Activated naive CD8-positive, alpha-beta T cell treated with anti-CD3 and anti-CD28 coated beads for 36 hours (primary cell): ENCODE results near the gene ZNF248. TPM values are rescaled to one million over a fixed set of nuclear protein-coding genes. Genes with fewer than 3 reads are reported as not detected.
A peak's percentile ranks its signal among the peaks of the same experiment; 100 is the strongest.

Experiments
- DNase-seq: peaks from one replicate; pipeline ENCODE4 v3.0.0; 2021
- H3K27ac Mint-ChIP-seq: one replicate; pipeline ENCODE4 v1.8.0; 2022; ENCODE audit warnings: mild to moderate bottlenecking, moderate library complexity, mixed read lengths
- H3K27me3 Mint-ChIP-seq: one replicate; pipeline ENCODE4 v1.8.0; 2022; ENCODE audit warnings: mild to moderate bottlenecking, mixed read lengths
- H3K36me3 Mint-ChIP-seq: one replicate; pipeline ENCODE4 v1.8.0; 2021; ENCODE audit warnings: mild to moderate bottlenecking, mixed read lengths
- H3K4me1 Mint-ChIP-seq: one replicate; pipeline ENCODE4 v1.8.0; 2021; ENCODE audit warnings: mixed read lengths
- H3K4me3 Mint-ChIP-seq: one replicate; pipeline ENCODE4 v1.8.0; 2022; ENCODE audit warnings: mild to moderate bottlenecking, moderate library complexity, mixed read lengths
- H3K9me3 Mint-ChIP-seq: one replicate; pipeline ENCODE4 v1.8.0; 2022; ENCODE audit warnings: mixed read lengths
- total RNA-seq, 2 experiments: library from RNA; stranded (reverse); gene quantifications; one replicate each; pipeline ENCODE4 v1.2.3, GENCODE V29; 2021

Gene ZNF248
- total RNA-seq, 2 experiments from 2014 or later = 5.4 to 5.5 TPM

DNA sequence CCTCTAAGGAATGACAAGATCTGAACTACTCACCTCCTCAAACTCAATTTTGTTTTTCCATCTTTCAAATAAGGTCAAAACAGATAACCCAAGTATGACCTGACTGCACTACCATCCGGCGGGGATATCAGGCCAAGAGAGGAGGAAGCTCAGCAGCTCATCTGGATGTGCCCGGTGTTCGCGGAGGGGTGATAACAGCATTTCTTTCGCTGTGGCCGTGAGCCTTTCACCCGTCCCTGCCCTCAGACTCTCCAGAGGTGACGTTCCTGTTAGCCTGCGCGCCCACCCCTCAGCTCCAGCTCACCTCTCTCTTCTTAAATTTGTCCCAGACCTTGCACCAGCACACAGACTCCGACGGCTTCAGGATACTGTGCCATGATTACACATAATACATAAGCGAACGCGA, 526 bp downstream of the ZNF248 start:
- H3K27ac Mint-ChIP-seq = peak overlapping the region; percentile 82
- H3K9me3 Mint-ChIP-seq = peaks cover 1% of the 10 kb centered on the region
- DNase-seq = peak; percentile 12
- peak overlapping the region; percentile 88 for H3K4me3 Mint-ChIP-seq
- no peaks in the 10 kb centered on the region for H3K27me3 Mint-ChIP-seq
- peaks cover 24% of the 10 kb centered on the region for H3K4me1 Mint-ChIP-seq
- H3K36me3 Mint-ChIP-seq = peaks cover 27% of the 10 kb centered on the region

- no peaks in the 10 kb centered on the region for H3K27me3 Mint-ChIP-seq
- H3K36me3 Mint-ChIP-seq = peaks cover 32% of the 10 kb centered on the region
- H3K4me1 Mint-ChIP-seq = peaks cover 24% of the 10 kb centered on the region
- H3K4me3 Mint-ChIP-seq = no peak overlapping the region
- DNase-seq = no peak
- peaks cover 1% of the 10 kb centered on the region for H3K9me3 Mint-ChIP-seq
- no peak overlapping the region for H3K27ac Mint-ChIP-seq
Observed at GRCh38 chr10:37855636-37856035, 1.8 kb downstream of the ZNF248 start.

GRCh38 chr10:37854626-37855025, 2.8 kb downstream of the ZNF248 start:
- Mint-ChIP-seq H3K4me3 (no peak overlapping the region), H3K27ac (no peak overlapping the region), H3K9me3 (peaks cover 1% of the 10 kb centered on the region), H3K36me3 (peaks cover 30% of the 10 kb centered on the region), H3K27me3 (no peaks in the 10 kb centered on the region), H3K4me1 (peaks cover 24% of the 10 kb centered on the region)
- no peak for DNase-seq

DNA sequence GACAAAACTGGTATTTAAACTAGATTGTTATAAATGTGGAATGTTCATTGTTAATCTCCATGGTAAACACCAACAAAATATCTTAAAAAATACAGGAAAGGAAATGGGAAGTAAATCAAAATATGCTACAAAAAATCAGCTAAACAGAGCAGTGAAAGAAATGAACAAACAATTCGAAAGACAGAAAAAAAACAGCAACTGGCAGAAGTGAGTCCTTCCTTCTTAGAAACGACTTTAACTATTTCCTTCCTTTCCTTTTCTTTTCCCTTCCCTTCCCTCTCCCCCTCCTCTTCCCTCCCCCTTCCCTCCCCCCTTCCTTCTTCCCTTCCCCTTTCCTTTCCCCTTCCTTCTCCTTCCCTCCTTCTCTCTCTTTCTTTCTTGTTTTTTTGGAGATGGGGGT, 12.8 kb downstream of the ZNF248 start:
- peaks cover 74% of the 10 kb centered on the region for H3K36me3 Mint-ChIP-seq
- H3K4me1 Mint-ChIP-seq = peaks cover 7% of the 10 kb centered on the region
- peak overlapping the region; percentile 36 for H3K27ac Mint-ChIP-seq
- peaks cover 17% of the 10 kb centered on the region for H3K9me3 Mint-ChIP-seq
- DNase-seq = no peak
- H3K27me3 Mint-ChIP-seq = no peaks in the 10 kb centered on the region
- H3K4me3 Mint-ChIP-seq = no peak overlapping the region

GRCh38 chr10:37839243-37839642, 18.2 kb downstream of the ZNF248 start:
- Mint-ChIP-seq H3K9me3 (peaks cover 44% of the 10 kb centered on the region), H3K36me3 (peaks cover 92% of the 10 kb centered on the region), H3K4me1 (peaks cover 6% of the 10 kb centered on the region), H3K27me3 (no peaks in the 10 kb centered on the region), H3K27ac (no peak overlapping the region), H3K4me3 (no peak overlapping the region)
- DNase-seq = no peak

- no peak overlapping the region for H3K4me3 Mint-ChIP-seq
- no peaks in the 10 kb centered on the region for H3K27me3 Mint-ChIP-seq
- DNase-seq = no peak
- H3K36me3 Mint-ChIP-seq = peaks cover 98% of the 10 kb centered on the region
- H3K27ac Mint-ChIP-seq = no peak overlapping the region
- H3K4me1 Mint-ChIP-seq = no peaks in the 10 kb centered on the region
- H3K9me3 Mint-ChIP-seq = peaks cover 74% of the 10 kb centered on the region
Observed at GRCh38 chr10:37831495-37832333, 25.7 kb downstream of the ZNF248 start.

- peaks cover 70% of the 10 kb centered on the region for H3K36me3 Mint-ChIP-seq
Observed at GRCh38 chr10:37826806-37827205, 30.6 kb downstream of the ZNF248 start.

GRCh38 chr10:37821237-37821636, 36.2 kb downstream of the ZNF248 start:
- Mint-ChIP-seq H3K27ac (no peak overlapping the region), H3K4me3 (no peak overlapping the region), H3K27me3 (no peaks in the 10 kb centered on the region), H3K36me3 (peaks cover 30% of the 10 kb centered on the region), H3K9me3 (peaks cover 43% of the 10 kb centered on the region), H3K4me1 (no peaks in the 10 kb centered on the region)
- DNase-seq = no peak

More at GRCh38 chr10:37826806-37827205, 30.6 kb downstream of the ZNF248 start:
- Mint-ChIP-seq H3K27ac (no peak overlapping the region), H3K4me1 (no peaks in the 10 kb centered on the region), H3K9me3 (peaks cover 47% of the 10 kb centered on the region), H3K4me3 (no peak overlapping the region), H3K27me3 (no peaks in the 10 kb centered on the region)
- DNase-seq = no peak

DNA sequence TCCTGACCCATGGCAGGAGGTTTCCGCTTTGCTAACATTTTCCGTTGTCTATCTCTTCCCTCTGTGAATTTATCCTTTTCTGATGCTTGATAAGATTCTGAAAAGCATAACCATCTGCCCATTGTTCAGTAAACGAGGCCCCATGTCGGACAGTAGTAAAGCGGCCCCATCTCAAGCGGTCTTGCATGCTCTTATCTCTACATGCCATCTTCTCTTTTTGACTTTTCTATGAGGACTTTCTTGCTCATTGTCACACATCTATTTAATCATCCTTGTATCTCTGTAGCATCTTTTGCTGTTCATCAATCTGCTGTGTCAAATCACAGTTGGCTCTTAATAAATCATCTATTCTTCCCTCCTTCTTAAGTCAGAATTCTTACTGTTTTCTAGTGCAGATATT, 37.6 kb downstream of the ZNF248 start:
- Mint-ChIP-seq H3K4me3 (no peak overlapping the region), H3K27ac (no peak overlapping the region), H3K4me1 (no peaks in the 10 kb centered on the region), H3K36me3 (peaks cover 24% of the 10 kb centered on the region), H3K27me3 (no peaks in the 10 kb centered on the region), H3K9me3 (peaks cover 46% of the 10 kb centered on the region)
- DNase-seq = no peak

DNA sequence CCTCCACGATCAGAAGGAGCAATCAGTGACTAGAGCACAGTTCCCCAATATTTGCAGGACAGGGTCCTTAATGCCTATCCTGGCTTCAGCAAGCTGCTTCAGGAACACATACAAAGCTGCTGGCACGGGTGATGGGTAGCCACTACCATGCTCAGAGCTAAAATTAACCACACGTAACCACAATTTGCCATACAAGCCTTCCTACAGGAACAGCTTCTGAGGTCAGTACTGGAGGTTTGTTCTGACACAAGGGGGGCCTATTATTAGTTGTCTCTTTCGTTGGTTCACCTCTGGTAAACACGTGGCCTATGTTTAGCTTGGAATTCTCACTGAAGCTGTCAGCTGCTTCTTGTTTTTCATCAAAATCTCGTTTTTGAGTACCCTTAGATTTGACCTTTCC, 41.1 kb downstream of the ZNF248 start:
- peaks cover 56% of the 10 kb centered on the region for H3K9me3 Mint-ChIP-seq
- peaks cover 27% of the 10 kb centered on the region for H3K36me3 Mint-ChIP-seq
- no peaks in the 10 kb centered on the region for H3K27me3 Mint-ChIP-seq
- H3K4me1 Mint-ChIP-seq = no peaks in the 10 kb centered on the region
- no peak for DNase-seq
- no peak overlapping the region for H3K27ac Mint-ChIP-seq
- H3K4me3 Mint-ChIP-seq = no peak overlapping the region

DNA sequence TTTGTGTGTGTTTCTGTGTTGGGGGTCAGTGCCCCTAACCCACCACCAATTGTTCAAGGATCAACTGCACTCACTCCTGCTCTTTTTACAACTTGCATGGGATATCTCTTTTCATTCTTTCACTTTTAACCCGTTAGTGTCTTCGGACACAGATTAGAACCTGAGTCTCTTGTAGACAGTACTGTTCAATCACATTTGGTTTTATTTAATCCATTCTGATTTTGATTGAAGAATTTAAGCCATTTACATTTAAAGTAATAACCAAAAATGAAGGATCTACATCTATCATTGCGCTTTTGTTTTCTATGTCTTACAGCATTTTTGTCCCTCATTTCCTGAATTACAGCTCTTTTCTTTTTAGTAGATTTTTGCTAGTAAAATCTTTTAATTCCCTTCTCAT, 43.6 kb downstream of the ZNF248 start:
- DNase-seq = no peak
- Mint-ChIP-seq H3K9me3 (peaks cover 45% of the 10 kb centered on the region), H3K27me3 (no peaks in the 10 kb centered on the region), H3K4me3 (no peak overlapping the region), H3K27ac (no peak overlapping the region), H3K4me1 (no peaks in the 10 kb centered on the region), H3K36me3 (peaks cover 23% of the 10 kb centered on the region)

- H3K4me1 Mint-ChIP-seq = no peaks in the 10 kb centered on the region
- no peak overlapping the region for H3K27ac Mint-ChIP-seq
- H3K36me3 Mint-ChIP-seq = peaks cover 21% of the 10 kb centered on the region
- DNase-seq = no peak
- no peak overlapping the region for H3K4me3 Mint-ChIP-seq
- H3K9me3 Mint-ChIP-seq = peaks cover 41% of the 10 kb centered on the region
- no peaks in the 10 kb centered on the region for H3K27me3 Mint-ChIP-seq
Observed at GRCh38 chr10:37812290-37812689, 45.1 kb downstream of the ZNF248 start.

DNA sequence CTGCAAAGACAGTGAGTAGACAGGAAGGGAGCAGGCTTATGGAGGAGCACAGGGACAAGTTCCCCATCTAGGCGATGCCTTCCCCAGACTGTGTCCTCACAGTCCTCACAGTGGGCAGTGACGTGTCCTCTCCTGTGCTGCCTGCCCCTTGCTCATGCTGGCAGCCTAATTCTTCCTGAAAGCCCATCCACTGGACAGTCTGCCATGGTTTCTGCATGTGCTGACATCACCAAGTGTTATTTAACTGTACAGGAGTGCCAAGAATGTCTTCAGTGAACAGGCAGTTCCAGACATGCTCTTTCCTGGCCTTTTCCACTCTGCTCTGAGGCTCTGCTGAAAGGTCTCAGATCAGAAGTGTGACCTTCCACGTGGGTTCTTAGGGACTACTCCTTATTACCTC, 54.1 kb downstream of the ZNF248 start:
- H3K4me3 Mint-ChIP-seq = no peak overlapping the region
- no peaks in the 10 kb centered on the region for H3K27me3 Mint-ChIP-seq
- H3K27ac Mint-ChIP-seq = no peak overlapping the region
- peaks cover 26% of the 10 kb centered on the region for H3K36me3 Mint-ChIP-seq
- H3K4me1 Mint-ChIP-seq = no peaks in the 10 kb centered on the region
- H3K9me3 Mint-ChIP-seq = peaks cover 8% of the 10 kb centered on the region
- no peak for DNase-seq

DNA sequence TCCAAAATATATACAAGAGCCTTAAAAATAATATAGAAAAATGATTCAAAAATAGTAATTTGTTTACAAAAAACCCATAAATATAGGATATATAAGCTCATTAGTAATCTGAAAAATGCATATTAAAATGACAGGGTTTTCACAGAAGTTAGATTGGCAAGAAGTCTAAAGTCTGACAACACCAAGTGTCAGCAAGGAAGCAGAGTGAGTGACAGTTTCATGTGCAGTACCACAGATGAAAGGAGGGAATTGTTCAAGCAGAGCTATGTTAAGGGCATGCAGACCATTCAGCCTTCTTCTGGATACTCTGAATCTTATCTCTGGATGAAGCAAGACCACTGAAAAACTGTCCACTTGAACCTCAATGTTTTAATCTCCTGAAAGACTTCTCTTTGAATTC, 55.9 kb downstream of the ZNF248 start:
- Mint-ChIP-seq H3K27me3 (no peaks in the 10 kb centered on the region), H3K36me3 (peaks cover 37% of the 10 kb centered on the region), H3K9me3 (peaks cover 6% of the 10 kb centered on the region), H3K4me3 (no peak overlapping the region), H3K27ac (no peak overlapping the region), H3K4me1 (no peaks in the 10 kb centered on the region)
- no peak for DNase-seq

- Mint-ChIP-seq H3K4me3 (no peak overlapping the region), H3K9me3 (peaks cover 24% of the 10 kb centered on the region), H3K36me3 (peaks cover 39% of the 10 kb centered on the region), H3K4me1 (no peaks in the 10 kb centered on the region), H3K27me3 (no peaks in the 10 kb centered on the region), H3K27ac (no peak overlapping the region)
- no peak for DNase-seq
Observed at GRCh38 chr10:37794305-37794976, 63.0 kb downstream of the ZNF248 start.

DNA sequence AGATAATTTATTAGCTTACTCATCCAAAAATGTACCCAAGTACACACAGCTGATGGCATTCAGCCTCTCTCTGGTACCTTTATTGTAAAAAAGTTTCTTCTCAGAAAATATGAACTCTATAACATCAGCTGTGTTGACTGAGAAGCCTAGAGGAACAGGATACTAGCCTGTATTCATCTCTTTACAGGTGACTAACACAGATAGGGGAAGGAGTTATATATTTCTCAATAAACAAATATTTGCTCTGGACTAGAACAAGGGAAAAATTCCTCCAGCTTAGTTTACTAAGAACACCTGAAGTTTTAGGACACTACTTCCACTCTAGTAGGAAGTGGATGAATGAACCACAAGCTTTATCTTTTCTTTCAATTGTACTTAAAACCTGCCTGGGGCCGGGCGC, 67.8 kb downstream of the ZNF248 start:
- DNase-seq = no peak
- peaks cover 25% of the 10 kb centered on the region for H3K9me3 Mint-ChIP-seq

More for the DNA sequence above, 67.8 kb downstream of the ZNF248 start:
- no peak overlapping the region for H3K27ac Mint-ChIP-seq
- no peaks in the 10 kb centered on the region for H3K27me3 Mint-ChIP-seq
- H3K36me3 Mint-ChIP-seq = peaks cover 36% of the 10 kb centered on the region
- no peaks in the 10 kb centered on the region for H3K4me1 Mint-ChIP-seq
- no peak overlapping the region for H3K4me3 Mint-ChIP-seq
